ENCODE results near the gene RING1.

Gene RING1

DNA sequence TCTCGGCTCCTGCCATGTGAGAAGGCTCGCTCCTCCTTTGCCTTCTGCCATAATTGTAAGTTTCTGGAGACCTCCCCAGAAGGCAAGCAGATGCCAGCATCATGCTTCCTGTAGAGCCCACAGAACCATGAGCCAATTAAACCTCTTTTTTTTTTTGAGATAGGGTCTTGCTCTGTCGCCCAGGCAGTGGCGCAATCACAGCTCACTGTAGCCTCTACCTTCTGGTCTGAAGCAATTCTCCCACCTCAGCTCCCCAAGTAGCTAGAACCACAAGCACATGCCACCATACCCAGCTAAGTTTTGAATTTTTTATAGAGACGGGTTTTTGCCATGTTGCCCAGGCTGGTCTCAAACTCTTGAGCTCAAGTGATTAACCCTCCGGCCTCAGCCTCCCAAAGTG lies 28.6 kb downstream of the RING1 start:
- H3K4me1 Mint-ChIP-seq, result peaks cover 68% of the 10 kb centered on the region
- peaks cover 5% of the 10 kb centered on the region for H3K9me3 Mint-ChIP-seq
- H3K4me3 Mint-ChIP-seq, result no peak overlapping the region
- TF ChIP-seq, protein P1, sequence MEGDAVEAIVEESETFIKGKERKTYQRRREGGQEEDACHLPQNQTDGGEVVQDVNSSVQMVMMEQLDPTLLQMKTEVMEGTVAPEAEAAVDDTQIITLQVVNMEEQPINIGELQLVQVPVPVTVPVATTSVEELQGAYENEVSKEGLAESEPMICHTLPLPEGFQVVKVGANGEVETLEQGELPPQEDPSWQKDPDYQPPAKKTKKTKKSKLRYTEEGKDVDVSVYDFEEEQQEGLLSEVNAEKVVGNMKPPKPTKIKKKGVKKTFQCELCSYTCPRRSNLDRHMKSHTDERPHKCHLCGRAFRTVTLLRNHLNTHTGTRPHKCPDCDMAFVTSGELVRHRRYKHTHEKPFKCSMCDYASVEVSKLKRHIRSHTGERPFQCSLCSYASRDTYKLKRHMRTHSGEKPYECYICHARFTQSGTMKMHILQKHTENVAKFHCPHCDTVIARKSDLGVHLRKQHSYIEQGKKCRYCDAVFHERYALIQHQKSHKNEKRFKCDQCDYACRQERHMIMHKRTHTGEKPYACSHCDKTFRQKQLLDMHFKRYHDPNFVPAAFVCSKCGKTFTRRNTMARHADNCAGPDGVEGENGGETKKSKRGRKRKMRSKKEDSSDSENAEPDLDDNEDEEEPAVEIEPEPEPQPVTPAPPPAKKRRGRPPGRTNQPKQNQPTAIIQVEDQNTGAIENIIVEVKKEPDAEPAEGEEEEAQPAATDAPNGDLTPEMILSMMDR (IDR thresholded peaks at IDR 0.05), result no peak
- no peaks in the 10 kb centered on the region for H3K36me3 Mint-ChIP-seq (ENCODE audit: low read depth)
- DNase-seq, result no peak
- peaks cover 34% of the 10 kb centered on the region for H3K27me3 Mint-ChIP-seq (ENCODE audit: low read depth, poor library complexity)
- no peak overlapping the region for H3K27ac Mint-ChIP-seq

DNA sequence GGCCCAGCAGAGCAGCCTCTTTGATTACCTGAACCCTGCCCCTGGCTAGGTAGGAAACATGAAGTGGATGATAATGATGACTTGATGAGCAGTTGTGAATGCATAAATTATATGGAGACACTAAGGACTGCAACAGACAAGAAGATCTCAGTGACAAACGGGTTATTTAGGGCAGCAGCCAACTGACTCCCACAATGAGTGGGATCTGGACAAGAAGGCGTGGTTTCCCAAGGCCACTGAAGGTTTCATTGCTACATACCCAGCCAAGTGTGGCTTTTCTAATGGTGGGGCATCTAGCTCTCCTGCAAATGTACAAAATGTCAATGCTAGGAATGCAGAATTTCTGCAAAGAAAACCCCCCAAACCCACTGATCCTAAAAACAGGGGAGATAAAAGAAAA lies 29.4 kb downstream of the RING1 start:
- Mint-ChIP-seq H3K36me3 (ENCODE audit: low read depth) (no peaks in the 10 kb centered on the region), H3K27me3 (ENCODE audit: low read depth, poor library complexity) (peaks cover 37% of the 10 kb centered on the region), H3K4me1 (peaks cover 61% of the 10 kb centered on the region), H3K27ac (peak overlapping the region; percentile 26), H3K4me3 (peak overlapping the region; percentile 38), H3K9me3 (peaks cover 5% of the 10 kb centered on the region)
- DNase-seq, result no peak
- TF ChIP-seq, protein P1 (IDR thresholded peaks at IDR 0.05), result no peak

DNA sequence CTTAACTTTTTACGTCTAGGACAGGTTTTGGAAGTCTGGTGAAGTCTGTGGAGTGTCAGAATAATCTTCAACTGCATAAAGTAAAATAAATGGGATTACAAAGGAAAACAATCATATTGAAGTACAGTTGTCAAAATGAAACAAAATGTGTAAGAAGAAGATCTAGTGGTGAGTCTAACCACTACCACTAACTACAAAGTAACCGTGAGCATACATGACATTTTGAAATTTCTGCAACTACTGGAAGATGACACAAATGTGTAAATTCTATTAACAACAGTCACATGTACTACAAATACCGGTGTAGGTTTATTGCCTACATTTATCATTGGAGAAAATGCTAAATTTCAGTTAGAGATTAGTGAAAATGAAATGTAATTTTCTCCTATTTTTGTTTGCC lies 33.7 kb downstream of the RING1 start:
- no peak overlapping the region for H3K27ac Mint-ChIP-seq
- H3K4me3 Mint-ChIP-seq, result no peak overlapping the region
- no peak for DNase-seq
- TF ChIP-seq, protein P1 (IDR thresholded peaks at IDR 0.05), result no peak
- no peaks in the 10 kb centered on the region for H3K36me3 Mint-ChIP-seq (ENCODE audit: low read depth)
- peaks cover 5% of the 10 kb centered on the region for H3K9me3 Mint-ChIP-seq
- peaks cover 61% of the 10 kb centered on the region for H3K27me3 Mint-ChIP-seq (ENCODE audit: low read depth, poor library complexity)
- peaks cover 29% of the 10 kb centered on the region for H3K4me1 Mint-ChIP-seq

DNA sequence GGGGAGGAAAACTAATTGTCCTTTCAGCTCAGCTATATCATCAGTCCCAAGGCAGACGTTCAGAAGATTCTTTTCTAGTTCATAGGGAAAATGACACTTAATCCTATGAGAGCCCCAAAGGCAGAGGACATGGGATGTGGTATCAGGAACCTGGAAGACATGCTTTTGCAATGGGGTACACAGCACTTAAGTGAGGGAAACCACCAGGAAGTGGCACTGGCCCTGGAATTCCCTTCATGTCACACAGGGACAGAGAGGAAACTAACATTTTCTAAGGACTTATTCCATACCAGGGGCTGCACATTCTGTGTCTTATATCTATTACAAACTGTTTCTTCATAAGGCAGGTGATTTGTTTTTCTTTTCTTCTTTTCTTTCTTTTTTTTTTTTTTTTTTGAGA lies 35.2 kb downstream of the RING1 start:
- Mint-ChIP-seq H3K4me1 (peaks cover 22% of the 10 kb centered on the region), H3K4me3 (no peak overlapping the region), H3K9me3 (peaks cover 5% of the 10 kb centered on the region), H3K27ac (no peak overlapping the region), H3K36me3 (ENCODE audit: low read depth) (no peaks in the 10 kb centered on the region), H3K27me3 (ENCODE audit: low read depth, poor library complexity) (peaks cover 61% of the 10 kb centered on the region)
- no peak for DNase-seq
- TF ChIP-seq, protein P1 (IDR thresholded peaks at IDR 0.05), result no peak

DNA sequence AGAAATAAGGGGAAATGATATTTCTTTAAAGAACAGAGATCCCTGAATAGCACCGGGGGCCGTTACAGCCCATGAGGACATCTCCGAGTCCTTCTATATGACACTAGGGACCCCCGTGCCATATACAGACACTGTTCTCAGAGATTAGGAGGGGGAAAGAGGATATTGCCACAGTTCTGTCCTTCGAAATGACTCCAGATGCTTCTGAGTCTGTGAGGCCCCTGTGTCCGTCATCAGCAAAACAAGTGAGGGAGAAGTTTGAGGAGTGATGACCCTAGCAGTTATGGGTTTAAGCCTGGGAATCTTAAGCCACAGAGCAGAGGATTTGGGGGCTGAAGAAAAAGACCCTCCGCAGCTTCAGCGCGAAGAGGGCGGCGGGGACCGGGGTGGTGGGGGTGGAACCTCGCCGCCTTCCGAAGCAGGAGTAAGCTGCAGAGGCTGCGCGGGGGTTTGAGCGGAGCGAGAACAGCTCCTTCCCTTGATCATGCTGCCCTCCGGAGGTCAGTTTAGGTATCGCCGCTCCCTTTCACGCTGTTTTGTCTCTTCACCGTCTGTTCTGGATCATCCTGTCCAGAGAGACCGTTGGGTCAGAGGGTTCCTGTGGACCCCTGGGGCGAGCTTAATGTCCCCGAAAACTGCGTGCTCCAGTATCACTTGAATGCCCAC lies 39.8 kb downstream of the RING1 start:
- H3K36me3 Mint-ChIP-seq (ENCODE audit: low read depth), result peaks cover 26% of the 10 kb centered on the region
- peak; percentile 96 for DNase-seq
- TF ChIP-seq, protein P1 (IDR thresholded peaks at IDR 0.05), result peak; percentile 97
- no peak overlapping the region for H3K27ac Mint-ChIP-seq
- H3K4me3 Mint-ChIP-seq, result peak overlapping the region; percentile 84
- H3K4me1 Mint-ChIP-seq, result peaks cover 36% of the 10 kb centered on the region
- H3K9me3 Mint-ChIP-seq, result no peaks in the 10 kb centered on the region
- peaks cover 31% of the 10 kb centered on the region for H3K27me3 Mint-ChIP-seq (ENCODE audit: low read depth, poor library complexity)

DNA sequence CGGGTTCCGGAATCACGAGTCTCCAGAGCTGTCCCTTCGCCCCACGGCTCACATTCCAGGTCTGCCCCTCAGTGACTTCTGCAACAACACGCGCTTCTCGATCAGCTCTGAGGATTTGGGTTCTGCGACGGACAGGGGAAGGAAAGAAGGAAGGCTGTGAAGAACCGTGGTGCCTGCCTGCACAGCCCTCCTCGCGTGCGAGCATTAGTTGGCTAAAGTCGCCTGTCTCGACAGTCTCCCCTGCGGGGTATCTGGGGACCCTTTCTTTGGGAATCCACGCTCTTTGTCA lies 40.3 kb downstream of the RING1 start:
- TF ChIP-seq, protein P1 (IDR thresholded peaks at IDR 0.05), result no peak

More for the DNA sequence above, 40.3 kb downstream of the RING1 start:
- Mint-ChIP-seq H3K4me3 (peak overlapping the region; percentile 84), H3K4me1 (peaks cover 36% of the 10 kb centered on the region), H3K27me3 (ENCODE audit: low read depth, poor library complexity) (peaks cover 27% of the 10 kb centered on the region), H3K9me3 (no peaks in the 10 kb centered on the region), H3K27ac (no peak overlapping the region), H3K36me3 (ENCODE audit: low read depth) (peaks cover 26% of the 10 kb centered on the region)
- no peak for DNase-seq

Measured in nephron progenitor cell (in vitro differentiated cells).